Measurements from ENCODE around the gene CYP11A1. TPM values are rescaled to one million over a fixed set of nuclear protein-coding genes. Genes with fewer than 3 reads are reported as not detected.

Gene CYP11A1
- total and polyA plus RNA-seq, 2 donors (not counting 1 experiment from before 2014, with no cell fraction given), result not detected

- H3K4me3 ChIP-seq (ENCODE audit: control extremely low read depth in 1 of 5, extremely low read depth in 1 of 5, insufficient read depth in 1 of 5, low read depth in 2 of 5, low read length in 4 of 5), result no peak overlapping the region
- no peaks in the 10 kb centered on the region for H4K20me1 ChIP-seq (ENCODE audit: control insufficient read depth, insufficient read depth, low read length, poor library complexity, severe bottlenecking)
- Mint-ChIP-seq H3K4me1 (peaks cover 11% of the 10 kb centered on the region), H3K27me3 (peaks cover 22% of the 10 kb centered on the region), H3K9me3 (ENCODE audit: insufficient read depth) (no peaks in the 10 kb centered on the region), H3K4me3 (no peak overlapping the region), H3K27ac (no peak overlapping the region)
- ChIA-PET CTCF (interaction anchor here (0.6 to 1.4 kb wide), 3 partner anchors 9 to 192 kb away, joined by 3 to 4 read pairs (median 3); no protein-coding TSS in a partner anchor), POLR2A (no interaction called here)
- H2AFZ ChIP-seq (ENCODE audit: insufficient read depth, low read depth, low read length, poor library complexity, severe bottlenecking), result no peak overlapping the region
- H3K9ac ChIP-seq (ENCODE audit: low read length), result no peak overlapping the region
- H3K27me3 ChIP-seq (replicated peaks in 1 of 4; ENCODE audit: control extremely low read depth in 1 of 4, control insufficient read depth in 3 of 4, insufficient read depth in 4 of 4, low read length in 3 of 4), result peaks cover 0 to 13% (median 2%) of the 10 kb centered on the region in 4 experiments
- DNase-seq (no peak), ATAC-seq (ENCODE audit: low read depth) (no peak)
- TF ChIP-seq CTCF (IDR thresholded peaks at IDR 0.05) (no peak), EZH2 (IDR thresholded peaks at IDR 0.05; ENCODE audit: borderline replicate concordance, insufficient read depth, low read depth, low read length, poor library complexity, severe bottlenecking) (no peak)
- no peak overlapping the region for H3K27ac ChIP-seq (ENCODE audit: low read length in 2 of 2)
- intact Hi-C loops (cut with micrococcal nuclease), result no loop called here
- no peaks in the 10 kb centered on the region for H3K9me3 ChIP-seq (ENCODE audit: control extremely low read depth in 1 of 3, control insufficient read depth in 2 of 3, insufficient read depth in 1 of 3, low read length in 2 of 3)
- 91% methylated on average over 9 of the region's 13 CpGs for WGBS (ENCODE audit: insufficient coverage)
- no peaks in the 10 kb centered on the region for H3K79me2 ChIP-seq (ENCODE audit: control insufficient read depth, insufficient read depth, low read length)
- H3K36me3 ChIP-seq (replicated peaks in 1 of 2; ENCODE audit: control extremely low read depth in 1 of 2, control insufficient read depth in 1 of 2, extremely low read depth in 1 of 2, insufficient read depth in 2 of 2, low read length in 1 of 2), result no peaks in the 10 kb centered on the region
- no peak overlapping the region for H3K4me2 ChIP-seq (replicated peaks; ENCODE audit: low read depth, low read length, poor library complexity, severe bottlenecking)
- H3K4me1 ChIP-seq (ENCODE audit: control insufficient read depth in 2 of 2, insufficient read depth in 2 of 2, low read length in 2 of 2), result peaks cover 8 to 16% of the 10 kb centered on the region in 2 donors
Observed at GRCh38 chr15:74311734-74312444, 55.6 kb downstream of the CYP11A1 start.

Data from B cell (primary cell).